Measurements from ENCODE around the gene KLHL3. TPM values are rescaled to one million over a fixed set of nuclear protein-coding genes. Genes with fewer than 3 reads are reported as not detected.

KLHL3 gene
- total RNA-seq, 1 experiment from 2014 or later = 16.9 TPM

- Mint-ChIP-seq H3K36me3 (ENCODE audit: insufficient read depth, unreplicated experiment) (no peaks in the 10 kb centered on the region), H3K27ac (ENCODE audit: unreplicated experiment) (no peak overlapping the region), H3K4me3 (ENCODE audit: low read depth, unreplicated experiment) (no peak overlapping the region), H3K4me1 (ENCODE audit: low read depth, unreplicated experiment) (no peaks in the 10 kb centered on the region), H3K9me3 (ENCODE audit: low read depth, unreplicated experiment) (no peaks in the 10 kb centered on the region), H3K27me3 (ENCODE audit: unreplicated experiment) (no peaks in the 10 kb centered on the region)
- no TSS peak for BruUV-seq (replicated peaks)
- intact Hi-C loops (cut with micrococcal nuclease; ENCODE audit: unreplicated experiment) = no loop called here
- CTCF ChIA-PET = interaction anchor here (0.6 to 0.7 kb wide), 2 partner anchors 65 to 213 kb away, joined by 3 to 5 read pairs; no protein-coding TSS in a partner anchor
- DNase-seq = no peak
- no peak for TF ChIP-seq CTCF (IDR thresholded peaks at IDR 0.05; ENCODE audit: unreplicated experiment)
These were observed 41.8 kb downstream of the KLHL3 start for GRCh38 chr5:137693951-137694721.

- CTCF ChIA-PET = interaction anchor here (0.6 to 1.1 kb wide), 4 partner anchors 27 to 212 kb away, joined by 3 to 5 read pairs (median 4); no protein-coding TSS in a partner anchor
- no peaks in the 10 kb centered on the region for H3K9me3 Mint-ChIP-seq (ENCODE audit: low read depth, unreplicated experiment)
- H3K27ac Mint-ChIP-seq (ENCODE audit: unreplicated experiment) = no peak overlapping the region
- BruUV-seq (replicated peaks) = no TSS peak
- H3K4me1 Mint-ChIP-seq (ENCODE audit: low read depth, unreplicated experiment) = no peaks in the 10 kb centered on the region
- intact Hi-C loops (cut with micrococcal nuclease; ENCODE audit: unreplicated experiment) = no loop called here
- H3K4me3 Mint-ChIP-seq (ENCODE audit: low read depth, unreplicated experiment) = no peak overlapping the region
- no peak for TF ChIP-seq CTCF (IDR thresholded peaks at IDR 0.05; ENCODE audit: unreplicated experiment)
- H3K36me3 Mint-ChIP-seq (ENCODE audit: insufficient read depth, unreplicated experiment) = no peaks in the 10 kb centered on the region
- no peaks in the 10 kb centered on the region for H3K27me3 Mint-ChIP-seq (ENCODE audit: unreplicated experiment)
- DNase-seq = no peak
These were observed 42.5 kb downstream of the KLHL3 start for GRCh38 chr5:137693307-137693950.

- no peak for DNase-seq
- no TSS peak for BruUV-seq (replicated peaks)
- no peak overlapping the region for H3K4me3 Mint-ChIP-seq (ENCODE audit: low read depth, unreplicated experiment)
- no peaks in the 10 kb centered on the region for H3K4me1 Mint-ChIP-seq (ENCODE audit: low read depth, unreplicated experiment)
- no peaks in the 10 kb centered on the region for H3K36me3 Mint-ChIP-seq (ENCODE audit: insufficient read depth, unreplicated experiment)
- H3K27me3 Mint-ChIP-seq (ENCODE audit: unreplicated experiment) = no peaks in the 10 kb centered on the region
- TF ChIP-seq CTCF (IDR thresholded peaks at IDR 0.05; ENCODE audit: unreplicated experiment) = no peak
- H3K9me3 Mint-ChIP-seq (ENCODE audit: low read depth, unreplicated experiment) = no peaks in the 10 kb centered on the region
- CTCF ChIA-PET = no interaction called here
- intact Hi-C loops (cut with micrococcal nuclease; ENCODE audit: unreplicated experiment) = no loop called here
- no peak overlapping the region for H3K27ac Mint-ChIP-seq (ENCODE audit: unreplicated experiment)
These were observed 46.6 kb downstream of the KLHL3 start for GRCh38 chr5:137689306-137689705.

GRCh38 chr5:137688210-137688840, 47.6 kb downstream of the KLHL3 start:
- Mint-ChIP-seq H3K4me1 (ENCODE audit: low read depth, unreplicated experiment) (no peaks in the 10 kb centered on the region), H3K27me3 (ENCODE audit: unreplicated experiment) (no peaks in the 10 kb centered on the region), H3K27ac (ENCODE audit: unreplicated experiment) (no peak overlapping the region), H3K36me3 (ENCODE audit: insufficient read depth, unreplicated experiment) (no peaks in the 10 kb centered on the region), H3K9me3 (ENCODE audit: low read depth, unreplicated experiment) (no peaks in the 10 kb centered on the region), H3K4me3 (ENCODE audit: low read depth, unreplicated experiment) (no peak overlapping the region)
- CTCF ChIA-PET = interaction anchor here (0.9 kb wide), 1 partner anchor 9 kb away, joined by 4 read pairs; no protein-coding TSS in a partner anchor
- no peak for TF ChIP-seq CTCF (IDR thresholded peaks at IDR 0.05; ENCODE audit: unreplicated experiment)
- no TSS peak for BruUV-seq (replicated peaks)
- no peak for DNase-seq
- intact Hi-C loops (cut with micrococcal nuclease; ENCODE audit: unreplicated experiment) = no loop called here
